GM21390 (cell line): ENCODE results near the gene TPGS1.

Experiments
- ATAC-seq: cut with Tn5 transposase; IDR thresholded peaks from one replicate; pipeline ENCODE4 v1.9.1; 2021; ENCODE audit not compliant: unreplicated experiment

TPGS1 gene

DNA sequence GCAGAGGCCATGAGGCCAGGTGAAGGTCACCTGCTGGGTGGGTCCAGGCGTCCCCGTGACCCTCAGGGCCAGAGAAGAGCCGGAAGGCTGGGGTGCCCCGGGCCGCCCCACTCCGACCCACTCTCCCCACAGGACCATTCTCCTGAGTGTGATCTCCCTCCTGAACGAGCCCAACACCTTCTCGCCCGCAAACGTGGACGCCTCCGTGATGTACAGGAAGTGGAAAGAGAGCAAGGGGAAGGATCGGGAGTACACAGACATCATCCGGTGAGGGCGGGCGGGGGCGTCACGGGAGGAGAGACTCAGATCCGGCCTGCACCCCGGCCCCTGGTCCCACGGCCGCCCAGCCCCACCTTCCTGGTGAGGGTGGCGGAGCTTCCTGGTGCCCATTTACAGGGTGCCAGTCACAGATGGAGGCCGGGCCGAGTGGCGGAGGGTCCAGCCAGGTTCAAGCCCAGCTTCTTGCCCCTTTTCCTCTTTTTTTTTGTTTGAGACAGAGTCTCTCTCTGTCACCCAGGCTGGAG is 29.6 kb downstream of the TPGS1 start:
- no peak for ATAC-seq

DNA sequence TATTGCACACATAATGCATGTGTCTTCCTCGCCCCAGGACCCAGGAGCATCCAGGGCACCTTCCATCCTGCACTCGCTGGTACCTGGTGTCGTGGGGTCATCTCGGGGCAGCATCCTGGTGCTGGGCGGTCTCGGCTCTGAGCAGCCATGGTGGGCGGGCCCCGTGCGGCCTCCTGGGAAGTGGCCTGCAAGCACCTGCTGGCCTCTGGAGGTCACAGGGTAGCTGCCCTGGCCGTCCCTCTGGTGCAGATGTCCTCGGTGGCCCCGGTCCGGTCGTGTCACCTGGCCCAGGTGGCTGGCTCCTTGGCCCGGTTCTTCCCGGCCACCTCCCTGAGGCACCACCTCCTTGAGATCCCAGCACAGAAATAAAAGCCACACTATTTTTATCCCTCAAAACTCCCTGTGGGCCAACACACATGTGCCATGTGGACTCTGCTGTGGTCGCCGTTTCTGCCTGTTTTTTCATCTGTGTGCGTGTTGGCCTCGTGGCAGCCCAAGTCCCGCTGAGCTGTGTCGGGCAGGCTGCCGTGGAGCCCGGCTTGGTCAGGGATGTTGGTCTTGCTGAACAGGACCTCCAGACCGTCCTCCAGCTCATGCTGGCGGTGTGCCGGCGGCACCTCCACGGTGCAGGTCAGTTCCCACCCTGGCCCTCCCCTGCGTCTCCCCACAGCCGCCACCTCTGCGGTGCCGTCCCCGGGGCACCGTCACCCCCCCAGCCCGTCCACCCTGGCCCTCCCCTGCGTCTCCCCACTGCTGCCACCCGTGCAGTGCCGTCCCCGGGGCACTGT is 31.5 kb downstream of the TPGS1 start:
- ATAC-seq: no peak

DNA sequence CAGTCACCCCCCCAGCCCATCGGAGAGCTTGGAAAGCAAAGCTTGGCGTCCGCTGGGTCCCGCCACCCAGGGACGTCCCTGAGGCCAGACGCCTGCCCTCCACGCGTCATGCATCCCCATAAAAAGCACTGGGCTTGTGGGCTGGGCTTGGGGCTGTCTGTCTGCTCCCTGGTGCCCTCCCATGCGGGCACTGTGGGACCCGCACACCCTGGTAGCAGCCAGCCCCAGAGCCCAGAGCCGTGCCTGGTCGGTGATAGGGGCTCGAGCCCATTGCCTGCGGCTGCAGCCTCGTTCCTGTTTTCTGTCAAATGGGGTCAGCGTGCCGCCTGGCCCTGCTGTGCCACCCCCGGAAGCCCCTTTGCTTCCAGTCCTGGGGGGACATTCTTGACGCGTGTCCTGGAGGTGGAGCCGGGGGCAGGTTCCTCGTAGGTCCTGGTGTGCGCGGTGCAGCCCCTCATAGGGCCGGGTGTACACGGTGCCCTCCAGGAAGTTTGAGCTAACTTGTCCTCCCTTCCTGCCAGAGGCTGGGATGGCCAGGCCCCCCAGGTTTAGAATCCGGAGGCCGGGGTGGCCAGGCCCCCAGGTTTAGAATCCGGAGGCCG is 32.2 kb downstream of the TPGS1 start:
- ATAC-seq: no peak

DNA sequence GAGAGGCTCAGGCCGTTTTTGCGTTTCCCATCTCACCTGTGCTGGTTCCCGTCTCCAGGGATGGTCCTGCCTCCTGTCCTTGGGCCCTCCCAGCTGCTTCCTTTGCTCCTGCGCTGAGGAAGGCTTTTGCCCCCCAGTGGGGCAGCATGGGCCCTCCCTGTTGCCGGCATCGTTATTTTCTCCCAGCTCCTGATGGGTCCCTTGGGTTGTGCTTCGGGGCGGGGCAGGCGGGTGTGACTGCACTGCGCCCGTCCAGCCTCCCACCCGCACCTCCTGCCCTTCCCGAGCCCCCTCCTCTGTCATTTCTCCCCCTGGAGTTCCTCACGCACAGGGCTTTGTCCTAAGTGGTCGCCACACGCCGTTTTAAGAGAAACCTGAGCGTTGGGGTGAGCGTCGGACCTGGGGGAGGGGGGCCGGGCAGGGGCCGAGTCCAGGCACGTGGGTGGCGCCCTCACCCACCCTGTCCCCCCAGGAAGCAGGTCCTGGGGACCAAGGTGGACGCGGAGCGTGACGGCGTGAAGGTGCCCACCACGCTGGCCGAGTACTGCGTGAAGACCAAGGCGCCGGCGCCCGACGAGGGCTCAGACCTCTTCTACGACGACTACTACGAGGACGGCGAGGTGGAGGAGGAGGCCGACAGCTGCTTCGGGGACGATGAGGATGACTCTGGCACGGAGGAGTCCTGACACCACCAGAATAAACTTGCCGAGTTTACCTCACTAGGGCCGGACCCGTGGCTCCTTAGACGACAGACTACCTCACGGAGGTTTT is 33.8 kb downstream of the TPGS1 start:
- no peak for ATAC-seq

DNA sequence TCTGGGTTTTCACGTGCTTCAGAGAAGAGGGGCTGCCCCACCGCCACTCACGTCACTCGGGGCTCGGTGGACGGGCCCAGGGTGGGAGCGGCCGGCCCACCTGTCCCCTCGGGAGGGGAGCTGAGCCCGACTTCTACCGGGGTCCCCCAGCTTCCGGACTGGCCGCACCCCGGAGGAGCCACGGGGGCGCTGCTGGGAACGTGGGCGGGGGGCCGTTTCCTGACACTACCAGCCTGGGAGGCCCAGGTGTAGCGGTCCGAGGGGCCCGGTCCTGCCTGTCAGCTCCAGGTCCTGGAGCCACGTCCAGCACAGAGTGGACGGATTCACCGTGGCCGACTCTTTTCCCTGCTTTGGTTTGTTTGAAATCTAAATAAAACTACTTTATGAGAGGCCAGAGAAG is 34.4 kb downstream of the TPGS1 start:
- no peak for ATAC-seq

DNA sequence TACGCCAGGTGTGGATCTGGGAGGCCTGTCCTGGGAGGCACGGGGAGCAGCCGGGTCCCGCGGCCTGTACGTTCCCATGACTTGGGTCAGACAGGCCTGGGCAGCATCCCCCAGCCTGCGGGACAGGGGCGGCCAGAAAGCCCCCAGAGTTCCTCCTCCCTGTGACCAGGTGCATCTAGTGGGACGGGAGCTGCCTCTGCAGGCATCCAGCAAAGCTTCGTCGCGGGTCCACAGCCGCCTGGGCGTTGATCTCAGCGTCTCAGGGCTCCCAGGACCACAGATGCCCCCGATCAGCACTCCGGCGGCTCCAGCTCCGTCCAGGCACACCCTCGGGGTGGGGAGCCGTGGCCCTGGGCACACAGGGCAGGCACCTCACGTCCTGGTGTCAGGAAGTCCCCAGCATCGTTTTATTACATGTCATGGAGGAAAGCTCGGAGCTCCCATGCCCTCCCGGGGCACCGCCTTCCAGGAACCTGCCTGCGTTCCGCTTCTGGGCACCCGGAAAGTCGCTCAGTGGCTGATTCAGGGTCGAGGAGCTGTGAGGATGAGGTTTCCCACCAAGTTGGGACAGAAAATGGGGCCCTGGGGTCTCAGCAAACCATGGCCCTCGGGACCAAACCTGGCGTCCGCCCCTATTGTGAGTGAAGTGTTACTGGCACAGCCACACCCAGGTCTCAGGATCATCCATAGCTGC is 35.0 kb downstream of the TPGS1 start:
- ATAC-seq: no peak

DNA sequence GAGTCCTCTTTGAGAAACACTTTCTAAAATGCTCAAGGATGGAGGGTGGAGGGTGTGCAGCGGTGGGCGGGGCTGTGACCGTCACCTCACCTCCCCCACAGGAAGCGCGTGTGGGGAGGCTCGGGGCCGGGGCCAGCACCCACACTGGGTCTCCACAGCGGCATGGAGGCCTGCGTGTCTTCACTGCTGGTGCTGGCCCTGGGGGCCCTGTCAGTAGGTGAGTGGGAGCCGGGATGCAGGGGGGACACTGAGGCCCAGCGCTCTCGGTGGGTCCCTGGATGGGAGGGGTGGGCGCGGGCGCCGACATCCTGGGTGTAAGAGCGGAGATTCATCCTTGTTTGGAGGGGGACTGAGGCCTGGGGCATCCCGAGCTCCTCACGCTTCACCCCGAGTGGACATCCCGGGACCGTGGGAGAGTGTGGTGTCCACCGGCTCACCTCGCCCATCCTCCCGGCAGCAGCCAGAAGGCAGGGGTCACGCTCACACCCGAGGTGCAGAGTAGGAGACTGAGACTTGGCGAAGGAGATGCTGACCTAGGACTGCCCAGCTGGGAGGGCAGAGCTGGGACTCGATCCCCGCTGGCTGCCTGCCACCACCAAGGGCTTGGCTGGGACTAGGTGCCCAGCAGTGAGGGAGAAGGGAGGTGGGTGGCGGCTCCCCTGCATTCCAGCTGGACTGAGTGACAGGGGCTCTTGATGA is 36.8 kb downstream of the TPGS1 start, which contains the start of gene GZMM:
TSS of gene GZMM (plus strand) at position 144 of the 699 bp plus-strand sequence. CDS start at position 163, 19 bp downstream.
- ATAC-seq: no peak

DNA sequence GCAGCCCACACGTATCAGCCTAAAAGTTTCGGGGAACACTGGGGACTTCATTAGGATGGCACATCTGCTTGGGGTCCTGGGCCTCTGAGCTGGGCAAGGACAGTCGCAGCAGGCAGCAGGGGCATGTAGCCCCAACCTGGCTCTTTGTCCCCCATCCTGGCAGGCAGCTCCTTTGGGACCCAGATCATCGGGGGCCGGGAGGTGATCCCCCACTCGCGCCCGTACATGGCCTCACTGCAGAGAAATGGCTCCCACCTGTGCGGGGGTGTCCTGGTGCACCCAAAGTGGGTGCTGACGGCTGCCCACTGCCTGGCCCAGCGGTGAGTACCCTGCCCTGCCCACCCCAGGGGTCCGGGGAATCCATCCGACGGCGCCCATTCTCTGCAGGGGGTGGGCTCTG is 39.8 kb downstream of the TPGS1 start:
- no peak for ATAC-seq

DNA sequence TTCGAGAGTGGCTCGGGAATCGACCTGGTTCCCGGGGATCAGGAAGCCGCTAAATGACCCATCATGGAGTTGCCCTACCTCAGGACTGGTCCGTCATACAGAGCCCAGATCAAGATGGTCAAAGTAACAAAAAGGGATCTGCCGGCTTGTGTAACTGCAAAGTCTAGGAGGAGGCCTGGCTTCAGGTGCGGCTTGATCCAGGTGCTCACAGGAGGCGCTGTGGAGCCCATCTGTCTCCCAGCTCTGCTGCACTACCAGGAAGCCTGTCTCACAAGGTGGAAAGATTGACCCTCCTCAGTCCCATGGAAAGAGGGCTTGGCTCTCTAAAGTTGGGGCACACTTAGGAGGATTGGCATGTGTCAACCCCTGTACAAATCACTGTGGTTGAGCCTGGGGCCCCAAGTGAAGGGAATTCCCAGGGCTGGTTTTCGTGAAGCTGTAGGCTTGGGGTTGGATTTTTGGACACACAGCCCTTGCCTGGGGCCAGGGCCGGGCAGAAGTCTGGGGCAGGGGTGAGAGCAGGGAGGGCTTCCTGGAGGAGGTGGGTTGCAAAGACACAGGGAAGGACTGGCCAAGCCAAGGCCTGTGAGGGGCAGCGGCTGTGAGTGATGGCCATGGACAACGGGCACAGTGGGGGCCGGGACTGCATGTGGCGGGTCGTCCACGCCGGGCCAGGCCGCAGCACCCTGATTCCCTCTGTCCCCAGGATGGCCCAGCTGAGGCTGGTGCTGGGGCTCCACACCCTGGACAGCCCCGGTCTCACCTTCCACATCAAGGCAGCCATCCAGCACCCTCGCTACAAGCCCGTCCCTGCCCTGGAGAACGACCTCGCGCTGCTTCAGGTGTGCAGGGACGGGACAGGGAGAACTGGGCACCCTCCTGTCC is 40.8 kb downstream of the TPGS1 start:
- no peak for ATAC-seq

DNA sequence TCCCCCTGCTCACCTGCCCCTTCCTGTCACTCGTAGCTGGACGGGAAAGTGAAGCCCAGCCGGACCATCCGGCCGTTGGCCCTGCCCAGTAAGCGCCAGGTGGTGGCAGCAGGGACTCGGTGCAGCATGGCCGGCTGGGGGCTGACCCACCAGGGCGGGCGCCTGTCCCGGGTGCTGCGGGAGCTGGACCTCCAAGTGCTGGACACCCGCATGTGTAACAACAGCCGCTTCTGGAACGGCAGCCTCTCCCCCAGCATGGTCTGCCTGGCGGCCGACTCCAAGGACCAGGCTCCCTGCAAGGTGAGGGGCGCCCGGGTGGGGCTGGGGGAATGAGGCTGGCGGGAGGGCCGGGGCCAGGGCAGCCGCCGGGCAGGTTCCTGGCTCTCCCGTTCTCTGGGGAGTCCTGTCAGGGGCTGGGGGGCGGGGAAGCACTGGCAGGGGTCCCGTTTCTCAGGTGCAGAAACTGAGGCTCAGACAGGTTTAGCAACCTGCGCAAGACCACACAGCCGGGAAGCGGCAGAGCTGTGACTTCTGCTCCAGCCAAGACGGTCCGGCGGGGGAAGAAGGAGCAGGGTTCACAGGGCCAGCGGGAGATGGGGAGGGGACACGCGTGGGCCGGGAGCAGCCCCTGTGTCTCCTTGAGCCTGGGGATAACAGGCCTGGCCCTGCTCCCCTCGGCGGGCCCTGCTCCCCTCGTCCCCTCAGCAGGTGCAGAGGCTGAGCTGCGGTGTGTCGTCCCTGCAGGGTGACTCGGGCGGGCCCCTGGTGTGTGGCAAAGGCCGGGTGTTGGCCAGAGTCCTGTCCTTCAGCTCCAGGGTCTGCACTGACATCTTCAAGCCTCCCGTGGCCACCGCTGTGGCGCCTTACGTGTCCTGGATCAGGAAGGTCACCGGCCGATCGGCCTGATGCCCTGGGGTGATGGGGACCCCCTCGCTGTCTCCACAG is 41.9 kb downstream of the TPGS1 start:
- ATAC-seq: no peak

DNA sequence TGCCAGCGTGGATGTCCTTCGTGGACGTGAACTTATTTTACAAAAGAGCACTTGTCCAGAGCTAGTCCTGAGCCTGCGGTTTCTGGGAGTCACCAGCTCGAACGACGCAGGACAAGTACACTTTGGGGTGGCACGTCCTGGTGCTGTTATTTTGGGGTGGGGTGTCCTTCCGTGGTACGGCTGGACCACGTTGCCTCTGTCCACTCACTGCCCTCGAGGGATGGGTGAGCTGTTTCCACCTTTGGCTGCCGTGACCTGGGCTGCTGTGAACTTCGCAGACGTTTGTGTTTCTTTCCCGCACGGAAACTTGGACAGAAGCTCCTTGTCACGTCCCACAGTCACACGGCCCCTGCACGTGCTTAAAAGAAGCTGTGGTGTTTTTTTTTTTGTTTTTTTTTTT is 47.5 kb downstream of the TPGS1 start:
- ATAC-seq: no peak

DNA sequence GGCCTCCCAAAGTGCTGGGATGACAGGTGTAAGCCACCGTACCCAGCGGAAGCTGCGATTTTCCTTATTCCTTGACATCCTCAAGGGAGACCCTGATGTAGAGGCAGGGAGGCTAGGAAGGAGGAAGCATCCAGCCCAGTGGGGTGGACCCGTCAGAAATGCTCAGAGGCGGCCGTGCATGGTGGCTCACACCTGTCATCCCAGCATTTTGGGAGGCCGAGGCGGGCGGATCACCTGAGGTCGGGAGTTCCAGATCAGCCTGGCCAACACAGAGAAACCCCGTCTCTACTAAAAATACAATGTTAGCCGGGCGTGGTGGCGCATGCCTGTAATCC is 48.1 kb downstream of the TPGS1 start:
- ATAC-seq: no peak

DNA sequence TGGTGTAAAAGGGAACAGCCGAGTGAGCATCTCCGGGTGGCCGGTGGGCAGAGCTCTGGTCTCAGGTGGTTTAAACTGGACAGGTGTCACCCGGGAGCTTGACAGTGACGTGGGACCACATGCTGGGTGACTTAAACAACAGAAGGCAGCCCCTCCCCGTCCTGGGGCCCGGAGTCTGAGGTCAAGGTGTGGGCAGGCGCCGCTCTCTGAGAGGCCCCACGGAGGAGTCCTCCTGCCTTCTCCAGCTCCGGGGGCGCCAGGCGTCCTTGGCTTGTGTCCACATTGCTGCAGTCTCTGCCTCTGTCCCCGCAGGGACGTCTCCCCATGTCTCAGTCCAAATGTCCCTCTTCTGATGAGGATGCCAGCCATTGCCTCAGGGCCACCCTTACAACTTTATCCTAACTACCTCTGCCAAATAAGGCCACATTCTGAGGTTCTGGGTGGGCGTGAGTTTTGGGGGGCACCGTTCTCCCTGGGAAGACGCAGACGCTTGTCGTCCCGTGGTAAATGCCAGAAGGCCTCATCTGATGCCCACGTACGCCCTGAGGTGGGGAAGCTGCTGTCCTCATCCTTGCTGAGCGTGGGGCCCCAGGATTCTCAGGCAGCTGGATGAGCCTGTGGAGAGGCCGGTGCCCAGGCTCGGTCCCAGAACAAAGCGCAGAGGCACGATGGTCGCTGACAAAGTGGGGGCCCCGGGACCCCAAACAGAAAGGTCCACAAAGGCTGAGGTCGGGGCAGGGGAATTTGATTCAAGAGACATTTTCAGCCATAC is 49.5 kb downstream of the TPGS1 start:
- no peak for ATAC-seq

DNA sequence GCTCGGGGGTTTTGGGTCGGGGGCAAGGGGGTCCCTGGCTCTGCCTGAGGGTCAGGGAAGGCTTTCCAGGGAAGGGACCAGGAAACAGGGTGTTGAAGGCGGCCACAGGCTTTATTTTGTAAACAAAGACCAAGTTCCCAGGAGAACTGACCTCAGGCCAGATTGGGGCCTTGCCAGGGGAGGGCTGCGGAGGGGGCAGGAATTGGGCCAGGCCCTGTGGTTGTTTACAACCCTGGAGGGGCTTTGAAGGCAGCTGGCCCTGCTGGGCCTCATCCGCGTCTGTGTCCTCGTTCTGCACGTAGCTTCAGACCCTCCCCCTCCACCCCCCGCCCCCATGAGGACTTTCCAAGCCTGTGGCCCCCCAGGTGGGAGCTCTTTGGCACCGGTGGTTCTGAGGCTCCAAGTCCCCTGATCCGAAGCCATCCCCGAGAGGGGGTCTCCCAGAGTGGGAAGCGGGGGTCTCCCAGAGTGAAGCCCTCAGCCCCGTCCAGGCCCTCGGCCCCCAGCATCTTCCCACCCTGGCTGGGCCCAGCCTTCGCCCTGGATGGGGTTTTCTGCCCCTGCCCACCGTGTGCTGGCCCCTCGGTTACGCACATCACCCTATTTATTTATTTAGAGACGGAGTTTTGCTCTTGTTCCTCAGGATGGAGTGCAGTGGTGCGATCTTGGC is 51.6 kb downstream of the TPGS1 start:
- ATAC-seq: no peak

DNA sequence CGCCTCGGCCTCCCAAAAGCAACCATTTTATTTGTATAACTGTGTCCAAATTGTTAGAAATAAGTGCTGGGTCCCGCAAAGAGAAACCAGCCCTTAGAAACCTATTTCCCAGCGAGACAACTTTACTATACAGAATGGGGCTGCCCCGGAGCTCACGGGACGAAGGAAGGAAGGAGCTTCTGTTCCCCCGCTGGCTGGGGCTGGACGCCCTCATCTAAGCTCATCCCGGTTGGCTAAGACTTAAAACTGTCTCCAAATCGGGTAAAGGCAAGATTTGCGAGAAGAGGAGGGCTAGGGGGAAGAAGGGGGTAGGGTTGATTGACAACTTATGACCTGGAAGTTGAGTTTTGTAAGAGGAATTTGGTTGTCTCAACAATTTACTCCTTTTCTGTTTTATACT is 52.8 kb downstream of the TPGS1 start:
- no peak for ATAC-seq

DNA sequence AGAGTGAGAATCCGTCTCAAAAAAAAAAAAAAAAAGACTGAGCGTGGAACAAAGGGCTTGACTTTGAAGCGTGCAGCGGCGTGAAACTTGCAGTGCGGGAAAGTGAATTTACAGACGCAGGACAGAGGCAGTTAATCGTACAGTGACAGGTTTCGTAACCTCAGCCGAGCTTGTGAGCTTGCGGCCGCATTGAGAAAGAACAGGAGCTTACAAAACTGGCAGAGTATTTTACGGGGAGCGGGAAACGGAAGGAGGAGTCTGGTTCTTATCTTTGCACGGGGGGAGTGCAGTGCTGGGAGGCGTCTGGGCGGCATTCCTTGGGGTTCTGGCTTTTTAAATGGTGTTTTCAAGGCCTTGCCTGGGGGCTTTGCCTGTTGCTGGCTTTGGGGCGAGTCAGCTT is 59.1 kb downstream of the TPGS1 start:
- ATAC-seq: no peak

DNA sequence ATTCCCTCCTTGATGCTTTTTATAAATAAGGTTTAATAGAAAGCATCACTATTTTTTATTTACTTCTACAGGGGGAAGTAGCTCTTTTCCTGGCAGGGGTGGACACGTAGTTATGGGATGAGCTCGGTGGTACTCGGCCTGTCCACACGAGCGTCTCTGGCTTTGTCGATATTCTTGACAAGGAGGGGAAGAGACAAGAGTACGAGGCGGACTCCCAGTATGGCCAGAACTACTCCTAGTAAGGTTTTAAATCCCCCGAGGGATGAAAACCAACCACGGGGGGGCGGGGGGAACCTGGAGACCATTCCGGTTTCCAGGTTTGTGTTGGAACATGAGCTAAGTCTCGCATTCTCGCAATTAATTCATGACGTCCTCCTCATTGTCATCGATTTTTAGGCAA is 59.5 kb downstream of the TPGS1 start:
- ATAC-seq: no peak
